Measurements from ENCODE around the gene NRTN.
"Not testable (repeated sequence)": the region's sequence is repeated elsewhere in the genome, so short reads cannot be mapped to it uniquely, and the experiment has no call there.

GRCh38 chr19:5780916-5781315, 24.0 kb upstream of the NRTN start:
- not testable (repeated sequence) for TF ChIP-seq CTCF (IDR thresholded peaks at IDR 0.05); POLR2AphosphoS5 (IDR thresholded peaks at IDR 0.05; ENCODE audit: insufficient read depth in 1 of 2, low read depth in 1 of 2); POLR2A (IDR thresholded peaks at IDR 0.05)

Measured in vagina (tissue), 2 donors.